ENCODE measurements around the gene ECT2. TPM values are rescaled to one million over a fixed set of nuclear protein-coding genes. Genes with fewer than 3 reads are reported as not detected.

The ECT2 gene
- total RNA-seq, 3 donors from 2014 or later (not counting 1 experiment from before 2014, with no cell fraction given) = 2.9 to 7.0 (median 4.8) TPM

- Histone ChIP-seq H3K27me3 (ENCODE audit: control insufficient read depth, insufficient read depth, low read length) (no peaks in the 10 kb centered on the region), H3K27ac (ENCODE audit: low read length) (no peak overlapping the region), H3K4me1 (ENCODE audit: control insufficient read depth, insufficient read depth, low read length) (no peaks in the 10 kb centered on the region), H3K36me3 (ENCODE audit: control insufficient read depth, insufficient read depth, low read length) (peaks cover 19% of the 10 kb centered on the region), H3K9me3 (ENCODE audit: control insufficient read depth, insufficient read depth, low read length) (no peaks in the 10 kb centered on the region), H3K4me3 (ENCODE audit: low read length) (no peak overlapping the region)
- WGBS (ENCODE audit: insufficient coverage) = 97% methylated on average over 9 of the region's 10 CpGs
- Mint-ChIP-seq H3K4me1 (no peaks in the 10 kb centered on the region), H3K27ac (no peak overlapping the region), H3K36me3 (peaks cover 14% of the 10 kb centered on the region), H3K27me3 (ENCODE audit: low read depth in 2 of 2) (no peaks in the 10 kb centered on the region), H3K4me3 (no peak overlapping the region), H3K9me3 (no peaks in the 10 kb centered on the region)
- intact Hi-C loops (cut with micrococcal nuclease) = no loop called here
- ATAC-seq (no peak), DNase-seq (no peak)
- TF ChIP-seq, protein P1, sequence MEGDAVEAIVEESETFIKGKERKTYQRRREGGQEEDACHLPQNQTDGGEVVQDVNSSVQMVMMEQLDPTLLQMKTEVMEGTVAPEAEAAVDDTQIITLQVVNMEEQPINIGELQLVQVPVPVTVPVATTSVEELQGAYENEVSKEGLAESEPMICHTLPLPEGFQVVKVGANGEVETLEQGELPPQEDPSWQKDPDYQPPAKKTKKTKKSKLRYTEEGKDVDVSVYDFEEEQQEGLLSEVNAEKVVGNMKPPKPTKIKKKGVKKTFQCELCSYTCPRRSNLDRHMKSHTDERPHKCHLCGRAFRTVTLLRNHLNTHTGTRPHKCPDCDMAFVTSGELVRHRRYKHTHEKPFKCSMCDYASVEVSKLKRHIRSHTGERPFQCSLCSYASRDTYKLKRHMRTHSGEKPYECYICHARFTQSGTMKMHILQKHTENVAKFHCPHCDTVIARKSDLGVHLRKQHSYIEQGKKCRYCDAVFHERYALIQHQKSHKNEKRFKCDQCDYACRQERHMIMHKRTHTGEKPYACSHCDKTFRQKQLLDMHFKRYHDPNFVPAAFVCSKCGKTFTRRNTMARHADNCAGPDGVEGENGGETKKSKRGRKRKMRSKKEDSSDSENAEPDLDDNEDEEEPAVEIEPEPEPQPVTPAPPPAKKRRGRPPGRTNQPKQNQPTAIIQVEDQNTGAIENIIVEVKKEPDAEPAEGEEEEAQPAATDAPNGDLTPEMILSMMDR (IDR thresholded peaks at IDR 0.05) = no peak
Measured at GRCh38 chr3:172766718-172767405, 16.3 kb downstream of the ECT2 start.

DNA sequence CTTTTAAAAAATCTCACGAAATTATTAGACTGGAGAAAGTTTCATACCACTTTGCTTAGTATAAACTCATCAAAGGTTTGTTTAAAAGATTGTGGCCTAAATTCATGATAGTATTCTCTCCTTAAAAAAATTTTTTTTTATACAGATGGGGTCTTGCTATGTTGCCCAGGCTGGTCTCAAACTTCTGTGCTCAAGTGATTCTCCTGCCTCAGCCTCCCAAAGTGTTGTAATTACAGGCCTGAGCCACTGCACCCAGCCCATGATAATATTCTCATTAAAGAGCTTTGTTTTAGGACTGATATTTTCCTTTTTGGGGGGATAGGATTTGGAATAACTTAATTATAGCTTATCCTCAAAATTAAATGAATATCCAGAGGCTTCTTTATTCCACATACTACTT lies 19.9 kb downstream of the ECT2 start:
- intact Hi-C loops (cut with micrococcal nuclease) = no loop called here
- H3K9me3 Mint-ChIP-seq = no peaks in the 10 kb centered on the region
- Histone ChIP-seq H3K9me3 (ENCODE audit: control insufficient read depth, insufficient read depth, low read length) (no peaks in the 10 kb centered on the region), H3K27ac (ENCODE audit: low read length) (no peak overlapping the region), H3K4me1 (ENCODE audit: control insufficient read depth, insufficient read depth, low read length) (no peaks in the 10 kb centered on the region), H3K36me3 (ENCODE audit: control insufficient read depth, insufficient read depth, low read length) (peaks cover 5% of the 10 kb centered on the region), H3K4me3 (ENCODE audit: low read length) (no peak overlapping the region), H3K27me3 (ENCODE audit: control insufficient read depth, insufficient read depth, low read length) (no peaks in the 10 kb centered on the region)
- H3K27ac Mint-ChIP-seq = no peak overlapping the region
- H3K4me1 Mint-ChIP-seq = no peaks in the 10 kb centered on the region
- TF ChIP-seq, protein P1 (IDR thresholded peaks at IDR 0.05) = no peak
- ATAC-seq = no peak
- WGBS (ENCODE audit: insufficient coverage) = no CpG with 5 or more reads among the region's 1 CpG
- H3K4me3 Mint-ChIP-seq = no peak overlapping the region
- peaks cover 7% of the 10 kb centered on the region for H3K36me3 Mint-ChIP-seq
- no peaks in the 10 kb centered on the region for H3K27me3 Mint-ChIP-seq (ENCODE audit: low read depth in 2 of 2)
- no peak for DNase-seq

DNA sequence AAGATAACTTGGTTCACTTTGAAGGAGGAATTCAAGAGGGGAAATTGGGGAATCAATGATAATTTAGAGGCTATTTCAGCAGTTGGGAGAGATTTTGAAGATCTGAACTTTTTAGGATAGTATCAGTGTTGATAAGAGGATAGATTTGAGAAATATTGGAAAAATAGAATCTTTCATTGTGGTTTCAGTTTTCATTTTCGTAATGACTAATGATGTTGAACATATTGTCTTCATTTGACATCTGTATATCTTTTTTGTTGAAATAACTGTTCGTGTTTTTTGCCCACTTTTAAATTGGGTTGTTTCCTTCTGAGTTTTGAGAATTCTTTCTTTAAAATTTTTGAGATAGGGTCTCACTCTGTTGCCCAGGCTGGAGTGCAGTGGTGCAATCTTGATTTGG lies 21.1 kb downstream of the ECT2 start:
- H3K36me3 Mint-ChIP-seq = peaks cover 7% of the 10 kb centered on the region
- no peaks in the 10 kb centered on the region for H3K4me1 Mint-ChIP-seq
- H3K36me3 ChIP-seq (ENCODE audit: control insufficient read depth, insufficient read depth, low read length) = peaks cover 5% of the 10 kb centered on the region
- ATAC-seq (no peak), DNase-seq (no peak)
- H3K4me1 ChIP-seq (ENCODE audit: control insufficient read depth, insufficient read depth, low read length) = no peaks in the 10 kb centered on the region
- H3K4me3 ChIP-seq (ENCODE audit: low read length) = no peak overlapping the region
- H3K27me3 ChIP-seq (ENCODE audit: control insufficient read depth, insufficient read depth, low read length) = no peaks in the 10 kb centered on the region
- H3K27ac ChIP-seq (ENCODE audit: low read length) = no peak overlapping the region
- H3K9me3 ChIP-seq (ENCODE audit: control insufficient read depth, insufficient read depth, low read length) = no peaks in the 10 kb centered on the region
- no peaks in the 10 kb centered on the region for H3K9me3 Mint-ChIP-seq
- intact Hi-C loops (cut with micrococcal nuclease) = no loop called here
- 93% methylated on average over 2 of the region's 2 CpGs for whole genome bisulfite sequencing (ENCODE audit: insufficient coverage)
- H3K27ac Mint-ChIP-seq = no peak overlapping the region
- H3K27me3 Mint-ChIP-seq (ENCODE audit: low read depth in 2 of 2) = no peaks in the 10 kb centered on the region
- H3K4me3 Mint-ChIP-seq = no peak overlapping the region
- TF ChIP-seq, protein P1 (IDR thresholded peaks at IDR 0.05) = no peak
